ENCODE measurements around the gene CEP85.
A peak's percentile ranks its signal among the peaks of the same experiment; 100 is the strongest.

The CEP85 gene

GRCh38 chr1:26233903-26234643, at the start of gene CEP85:
CEP85 (plus strand) TSS chr1:26234200; CDS start chr1:26239784, 5,584 bp downstream.
- peak; percentile 98 for DNase-seq (ENCODE audit: low read depth, low spot score)
- H3K4me3 ChIP-seq (ENCODE audit: low read depth, low read length), result peak within 1 kb of the TSS; percentile 93
- TF ChIP-seq CTCF (IDR thresholded peaks at IDR 0.05; ENCODE audit: low read depth, low read length), result peak; percentile 90
- in situ Hi-C loops (cut with HindIII; ENCODE audit: low sequenced_read_pairs), result no loop called here

- DNase-seq (ENCODE audit: low read depth, low spot score), result no peak
- in situ Hi-C loops (cut with HindIII; ENCODE audit: low sequenced_read_pairs), result no loop called here
- no peak overlapping the region for H3K4me3 ChIP-seq (ENCODE audit: low read depth, low read length)
- TF ChIP-seq CTCF (IDR thresholded peaks at IDR 0.05; ENCODE audit: low read depth, low read length), result no peak
These were observed 49.1 kb upstream of the CEP85 start for GRCh38 chr1:26184883-26185282.

GRCh38 chr1:26187882-26188281, 46.1 kb upstream of the CEP85 start:
- in situ Hi-C loops (cut with HindIII; ENCODE audit: low sequenced_read_pairs), result no loop called here
- no peak for TF ChIP-seq CTCF (IDR thresholded peaks at IDR 0.05; ENCODE audit: low read depth, low read length)
- no peak for DNase-seq (ENCODE audit: low read depth, low spot score)
- H3K4me3 ChIP-seq (ENCODE audit: low read depth, low read length), result no peak overlapping the region

- in situ Hi-C loops (cut with HindIII; ENCODE audit: low sequenced_read_pairs), result no loop called here
- DNase-seq (ENCODE audit: low read depth, low spot score), result no peak
- no peak for TF ChIP-seq CTCF (IDR thresholded peaks at IDR 0.05; ENCODE audit: low read depth, low read length)
- H3K4me3 ChIP-seq (ENCODE audit: low read depth, low read length), result no peak overlapping the region
These were observed 45.5 kb upstream of the CEP85 start for GRCh38 chr1:26188477-26188876.

GRCh38 chr1:26189331-26189730, 44.7 kb upstream of the CEP85 start:
- H3K4me3 ChIP-seq (ENCODE audit: low read depth, low read length), result no peak overlapping the region
- in situ Hi-C loops (cut with HindIII; ENCODE audit: low sequenced_read_pairs), result no loop called here
- TF ChIP-seq CTCF (IDR thresholded peaks at IDR 0.05; ENCODE audit: low read depth, low read length), result no peak
- no peak for DNase-seq (ENCODE audit: low read depth, low spot score)

- TF ChIP-seq CTCF (IDR thresholded peaks at IDR 0.05; ENCODE audit: low read depth, low read length), result no peak
- in situ Hi-C loops (cut with HindIII; ENCODE audit: low sequenced_read_pairs), result no loop called here
- no peak overlapping the region for H3K4me3 ChIP-seq (ENCODE audit: low read depth, low read length)
- no peak for DNase-seq (ENCODE audit: low read depth, low spot score)
These were observed 44.2 kb upstream of the CEP85 start for GRCh38 chr1:26189751-26190275.
